NCI-H146 treated with DMSO at 0.1 percent for 48 hours (cell line): Measurements from ENCODE around the gene PCSK7.
"Not testable (repeated sequence)": the region's sequence is repeated elsewhere in the genome, so short reads cannot be mapped to it uniquely, and the experiment has no call there.

Experiments used
- DNase-seq: peaks from one replicate; lab custom pipeline; 2025; ENCODE audit not compliant: unreplicated experiment; lab: John Stamatoyannopoulos, UW

Gene PCSK7, protein sequence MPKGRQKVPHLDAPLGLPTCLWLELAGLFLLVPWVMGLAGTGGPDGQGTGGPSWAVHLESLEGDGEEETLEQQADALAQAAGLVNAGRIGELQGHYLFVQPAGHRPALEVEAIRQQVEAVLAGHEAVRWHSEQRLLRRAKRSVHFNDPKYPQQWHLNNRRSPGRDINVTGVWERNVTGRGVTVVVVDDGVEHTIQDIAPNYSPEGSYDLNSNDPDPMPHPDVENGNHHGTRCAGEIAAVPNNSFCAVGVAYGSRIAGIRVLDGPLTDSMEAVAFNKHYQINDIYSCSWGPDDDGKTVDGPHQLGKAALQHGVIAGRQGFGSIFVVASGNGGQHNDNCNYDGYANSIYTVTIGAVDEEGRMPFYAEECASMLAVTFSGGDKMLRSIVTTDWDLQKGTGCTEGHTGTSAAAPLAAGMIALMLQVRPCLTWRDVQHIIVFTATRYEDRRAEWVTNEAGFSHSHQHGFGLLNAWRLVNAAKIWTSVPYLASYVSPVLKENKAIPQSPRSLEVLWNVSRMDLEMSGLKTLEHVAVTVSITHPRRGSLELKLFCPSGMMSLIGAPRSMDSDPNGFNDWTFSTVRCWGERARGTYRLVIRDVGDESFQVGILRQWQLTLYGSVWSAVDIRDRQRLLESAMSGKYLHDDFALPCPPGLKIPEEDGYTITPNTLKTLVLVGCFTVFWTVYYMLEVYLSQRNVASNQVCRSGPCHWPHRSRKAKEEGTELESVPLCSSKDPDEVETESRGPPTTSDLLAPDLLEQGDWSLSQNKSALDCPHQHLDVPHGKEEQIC

DNA sequence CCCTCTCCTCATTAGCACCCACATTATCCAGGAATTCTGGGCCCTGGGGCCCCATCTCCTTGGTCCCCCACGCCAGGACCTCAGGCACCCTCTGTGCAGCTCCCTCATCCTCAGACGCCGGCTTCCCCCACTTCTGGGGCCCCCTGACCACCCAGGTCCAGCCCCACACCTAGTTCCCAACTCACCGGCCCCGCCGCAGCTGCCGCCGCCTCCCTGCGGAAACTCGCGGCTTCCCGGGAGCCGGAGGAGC, at the start of gene PCSK7:
Gene PCSK7 (minus strand): TSS at position 232 of the 250 bp plus-strand sequence. CDS start 2,229 bp downstream, outside the sequence.
- no peak for DNase-seq

DNA sequence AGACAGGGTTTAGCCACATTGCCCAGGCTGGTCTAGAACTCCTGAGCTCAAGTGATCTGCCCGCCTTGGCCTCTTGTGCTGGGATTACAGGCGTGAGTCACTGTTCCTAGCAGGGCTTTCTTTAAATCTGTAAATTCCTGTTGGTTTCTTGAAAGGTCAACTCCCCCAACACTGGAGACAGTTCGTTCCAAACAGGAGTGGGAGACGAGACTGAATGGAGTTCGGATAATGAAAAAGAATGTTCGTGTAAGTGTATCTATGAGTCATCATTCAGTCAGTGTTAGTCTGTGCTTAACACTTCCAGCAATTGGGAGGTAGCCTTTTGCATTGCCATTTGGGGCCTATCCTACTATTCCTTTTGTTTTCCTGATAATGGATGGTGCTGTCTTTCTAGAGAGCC, 49.3 kb upstream of the PCSK7 start:
- no peak for DNase-seq

GRCh38 chr11:117279711-117280376, 48.0 kb upstream of the PCSK7 start:
- no peak for DNase-seq

DNA sequence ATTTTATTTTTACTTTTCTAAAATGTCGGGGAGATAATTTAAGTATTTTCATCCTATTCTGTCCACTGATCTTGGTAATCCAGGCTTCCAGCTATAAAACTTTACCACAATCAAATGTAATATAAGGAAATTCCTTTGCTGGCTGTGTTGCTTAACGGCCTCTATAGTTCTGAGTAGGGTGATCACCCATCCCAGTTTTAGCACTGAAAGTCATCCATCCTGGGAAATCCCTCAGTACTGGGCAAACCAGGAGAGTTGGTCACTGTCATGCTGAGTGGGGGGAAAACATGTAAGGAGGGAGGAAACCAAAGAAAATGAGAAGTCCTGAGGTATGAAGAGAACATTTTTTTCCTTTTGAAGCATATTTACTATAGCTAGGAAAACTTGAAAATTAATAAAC, 46.5 kb upstream of the PCSK7 start:
- no peak for DNase-seq

GRCh38 chr11:117273550-117274289, 41.8 kb upstream of the PCSK7 start:
- no peak for DNase-seq

- not testable (repeated sequence) for DNase-seq
Observed at GRCh38 chr11:117272175-117272574, 40.3 kb upstream of the PCSK7 start.

GRCh38 chr11:117271208-117271607, 39.3 kb upstream of the PCSK7 start:
- no peak for DNase-seq

DNA sequence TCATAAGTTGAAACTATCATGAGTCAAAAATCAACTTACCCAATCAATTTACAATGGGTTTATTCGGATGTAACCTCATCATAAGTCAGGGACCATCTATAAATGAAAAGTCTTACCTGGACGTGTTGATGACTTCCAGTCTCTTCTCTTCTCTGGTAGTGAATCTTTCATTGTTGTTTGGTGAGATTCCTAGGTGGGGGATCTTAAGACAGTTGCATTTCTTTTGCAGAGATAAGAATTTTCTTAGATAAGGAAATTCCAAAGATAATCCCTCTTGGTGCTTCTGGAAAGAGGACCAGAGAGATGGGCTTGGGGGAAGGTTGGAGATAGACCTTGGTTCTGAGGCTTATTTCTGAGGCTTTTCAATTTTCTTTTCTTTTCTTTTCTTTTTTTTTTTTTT, 38.0 kb upstream of the PCSK7 start:
- no peak for DNase-seq

DNA sequence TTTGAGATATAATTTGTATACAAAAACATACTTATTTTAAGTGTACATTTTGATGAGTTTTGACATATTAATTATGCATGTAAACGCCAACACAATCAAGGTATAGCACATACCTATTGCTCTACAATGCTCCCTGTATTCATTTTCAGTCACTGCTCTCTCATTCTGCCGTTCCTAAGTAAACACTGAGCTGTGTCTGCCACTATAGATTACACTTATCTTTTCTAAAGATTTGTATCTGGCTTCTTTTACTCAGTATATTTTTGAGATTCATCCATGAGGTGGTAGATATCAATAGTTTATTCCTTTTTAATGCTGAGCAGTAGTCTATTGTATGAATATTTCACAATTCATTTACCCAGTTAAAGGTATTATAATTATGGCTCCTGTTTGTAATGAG, 33.9 kb upstream of the PCSK7 start:
- DNase-seq: no peak

DNA sequence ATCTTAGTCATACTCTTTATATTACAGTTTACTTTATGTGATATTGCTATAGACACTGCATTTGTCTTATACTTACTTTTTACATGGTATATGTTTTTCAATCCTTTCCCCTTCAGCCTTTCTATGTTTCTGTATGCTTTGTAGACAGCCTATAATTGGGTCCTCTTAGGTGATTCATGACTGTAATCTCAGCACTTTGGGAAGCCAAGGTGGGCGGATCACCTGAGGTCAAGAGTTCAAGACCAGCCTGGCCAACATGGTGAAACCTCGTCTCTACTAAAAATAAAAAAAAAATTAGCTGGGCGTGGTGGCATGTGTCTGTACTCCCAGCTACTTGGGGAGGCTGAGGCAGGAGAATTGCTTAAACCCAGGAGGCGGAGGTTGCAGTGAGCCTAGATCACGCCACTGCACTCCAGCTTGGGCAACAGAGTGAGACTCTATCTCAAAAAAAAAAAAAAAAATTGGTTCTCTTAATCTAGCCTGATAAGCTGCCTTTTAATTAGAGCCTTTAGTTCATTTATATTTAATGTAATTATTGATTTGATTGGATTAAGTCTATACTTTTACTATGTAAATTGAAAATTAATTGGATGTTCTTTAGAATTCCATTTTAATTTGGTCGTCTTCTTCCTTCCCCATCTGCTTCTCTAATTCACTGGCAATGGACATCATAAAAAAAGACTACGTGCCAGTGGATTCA, 32.9 kb upstream of the PCSK7 start:
- DNase-seq: not testable (repeated sequence)

- no peak for DNase-seq
Observed at GRCh38 chr11:117259417-117259816, 27.5 kb upstream of the PCSK7 start.

DNA sequence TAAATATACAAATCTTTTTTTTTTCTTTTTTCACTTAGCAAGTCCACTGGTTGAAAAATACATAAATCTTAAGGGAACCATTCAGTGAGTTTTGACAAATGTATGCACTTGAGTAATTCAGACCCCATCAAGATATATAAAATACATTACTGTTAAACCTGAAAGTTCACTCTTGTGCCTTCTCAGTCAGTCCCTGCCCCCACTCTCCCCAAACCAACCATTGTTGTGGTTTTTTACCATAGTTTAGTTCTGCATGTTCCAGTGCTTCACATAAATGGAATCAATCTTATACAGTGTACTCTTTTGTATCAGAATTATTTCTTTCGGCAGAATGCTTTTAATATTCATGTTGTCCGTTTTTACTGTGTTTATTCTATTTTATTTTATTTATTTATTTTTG, 26.7 kb upstream of the PCSK7 start:
- DNase-seq: no peak

DNA sequence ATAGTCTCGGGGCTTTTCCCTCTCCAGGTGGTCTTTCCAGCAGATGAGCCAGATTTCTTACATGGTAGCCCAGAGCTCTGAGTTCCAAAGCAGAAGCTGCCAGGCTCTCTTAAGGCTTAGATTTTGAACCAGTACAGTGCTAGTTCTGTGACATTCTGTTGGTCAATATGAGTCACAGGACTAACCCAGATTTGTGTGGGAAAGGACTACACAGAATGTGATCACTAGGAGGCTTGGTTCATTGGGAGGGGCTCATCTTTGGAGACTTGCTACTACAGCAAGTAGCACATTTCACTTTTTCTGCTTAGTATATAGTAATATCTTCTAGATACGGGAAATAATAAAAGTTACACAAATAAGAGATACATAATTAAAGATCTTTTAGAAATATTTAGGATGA, 24.7 kb upstream of the PCSK7 start:
- DNase-seq: no peak

GRCh38 chr11:117255966-117256365, 24.1 kb upstream of the PCSK7 start:
- no peak for DNase-seq

- no peak for DNase-seq
Observed at GRCh38 chr11:117251506-117251905, 19.6 kb upstream of the PCSK7 start.

GRCh38 chr11:117249571-117249970, 17.7 kb upstream of the PCSK7 start:
- no peak for DNase-seq

DNA sequence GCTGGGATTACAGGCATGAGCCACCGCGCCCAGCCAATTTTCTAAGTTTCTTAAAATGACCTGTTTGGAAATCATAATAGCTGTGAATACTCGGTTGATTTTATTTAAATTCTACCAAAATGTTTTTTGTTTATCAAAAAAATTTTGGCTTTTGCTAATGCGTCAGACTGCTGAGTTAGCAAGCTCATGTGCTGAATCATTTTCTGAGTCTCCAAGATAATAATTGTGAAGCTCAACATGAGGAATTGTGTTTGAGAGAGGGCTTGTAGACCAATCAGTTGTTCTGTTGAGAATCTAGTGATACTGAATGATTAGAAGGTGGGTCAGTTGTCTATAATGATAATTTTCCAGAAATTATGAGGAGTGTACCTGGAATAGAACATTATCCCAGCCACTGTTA, 16.5 kb upstream of the PCSK7 start:
- DNase-seq: no peak

DNA sequence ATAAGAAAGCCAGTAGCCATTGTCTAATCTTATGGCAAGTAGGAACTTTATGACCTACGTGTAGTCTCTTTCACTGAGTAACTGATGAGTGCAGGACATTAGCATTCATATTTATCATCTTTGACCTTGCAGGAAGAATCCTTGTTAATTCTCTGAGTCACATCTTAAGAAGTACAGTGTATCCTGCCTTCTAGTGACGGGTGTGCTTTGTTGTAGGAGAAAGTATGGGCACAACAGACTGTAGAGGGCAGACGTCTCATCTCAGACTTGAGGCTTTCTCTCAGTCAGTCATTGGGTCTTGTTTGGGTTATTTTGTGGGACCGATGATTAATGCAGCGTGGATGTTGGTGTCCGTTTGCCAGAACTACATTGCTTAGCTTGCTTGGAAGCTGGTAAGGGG, 7.4 kb upstream of the PCSK7 start:
- no peak for DNase-seq

DNA sequence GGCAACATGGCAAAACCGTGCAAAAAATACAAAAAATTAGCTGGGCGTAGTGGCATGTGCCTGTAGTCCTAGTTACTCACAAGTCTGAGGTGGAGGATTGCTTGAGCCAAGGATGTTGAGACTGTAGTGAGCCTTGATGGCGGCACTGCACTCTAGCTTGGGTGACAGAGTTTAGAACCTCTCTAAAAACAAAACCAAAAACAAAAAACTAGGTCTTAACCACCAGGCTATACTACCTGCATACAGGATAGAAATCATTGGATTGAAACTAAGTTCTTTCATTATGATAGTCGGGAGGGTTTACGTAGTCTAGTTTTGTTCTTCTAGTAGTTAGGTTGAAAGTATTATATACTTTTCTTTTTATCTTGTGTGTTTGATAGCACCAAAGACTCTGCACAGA, 6.3 kb upstream of the PCSK7 start:
- DNase-seq: no peak

- no peak for DNase-seq
Observed at GRCh38 chr11:117232911-117233409, 1.1 kb upstream of the PCSK7 start.
